ENCODE results near the gene PRPF6.

PRPF6 gene

DNA sequence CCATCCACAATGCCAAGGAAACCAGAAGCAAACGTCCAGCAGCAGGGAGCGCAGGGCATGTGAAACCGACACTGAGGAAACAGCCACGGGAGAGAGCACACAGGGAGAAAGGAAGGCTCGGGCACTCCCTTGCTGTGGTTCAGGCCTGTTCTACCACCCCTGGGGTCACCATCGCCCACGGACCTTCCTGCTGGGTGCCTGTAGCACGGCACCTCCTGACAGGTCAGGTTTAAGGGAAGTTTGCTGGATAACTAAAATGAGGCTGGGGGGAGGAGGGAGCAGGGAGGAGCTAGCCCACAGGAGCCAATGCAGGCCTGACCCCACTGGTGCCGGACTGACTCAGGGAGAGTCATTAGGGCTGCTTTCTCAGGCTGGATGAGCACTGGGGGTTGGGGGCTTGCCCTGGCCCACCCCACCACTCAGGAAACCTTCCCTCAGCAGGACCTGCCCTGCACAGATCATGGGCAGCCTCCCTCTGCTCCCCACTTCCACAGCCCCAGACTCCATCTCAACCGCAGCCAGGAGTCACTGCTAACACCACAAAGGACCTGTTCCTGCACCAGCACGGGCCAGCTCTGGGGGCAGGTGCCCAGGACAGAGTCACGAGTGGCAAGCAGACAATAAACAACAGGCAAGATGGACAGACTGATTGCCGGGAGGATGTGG is 27.0 kb upstream of the PRPF6 start:
- TF ChIP-seq, protein P1, sequence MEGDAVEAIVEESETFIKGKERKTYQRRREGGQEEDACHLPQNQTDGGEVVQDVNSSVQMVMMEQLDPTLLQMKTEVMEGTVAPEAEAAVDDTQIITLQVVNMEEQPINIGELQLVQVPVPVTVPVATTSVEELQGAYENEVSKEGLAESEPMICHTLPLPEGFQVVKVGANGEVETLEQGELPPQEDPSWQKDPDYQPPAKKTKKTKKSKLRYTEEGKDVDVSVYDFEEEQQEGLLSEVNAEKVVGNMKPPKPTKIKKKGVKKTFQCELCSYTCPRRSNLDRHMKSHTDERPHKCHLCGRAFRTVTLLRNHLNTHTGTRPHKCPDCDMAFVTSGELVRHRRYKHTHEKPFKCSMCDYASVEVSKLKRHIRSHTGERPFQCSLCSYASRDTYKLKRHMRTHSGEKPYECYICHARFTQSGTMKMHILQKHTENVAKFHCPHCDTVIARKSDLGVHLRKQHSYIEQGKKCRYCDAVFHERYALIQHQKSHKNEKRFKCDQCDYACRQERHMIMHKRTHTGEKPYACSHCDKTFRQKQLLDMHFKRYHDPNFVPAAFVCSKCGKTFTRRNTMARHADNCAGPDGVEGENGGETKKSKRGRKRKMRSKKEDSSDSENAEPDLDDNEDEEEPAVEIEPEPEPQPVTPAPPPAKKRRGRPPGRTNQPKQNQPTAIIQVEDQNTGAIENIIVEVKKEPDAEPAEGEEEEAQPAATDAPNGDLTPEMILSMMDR (IDR thresholded peaks at IDR 0.05) = no peak
- DNase-seq (ENCODE audit: low spot score) = no peak
- peak overlapping the region; percentile 91 for H3K4me3 ChIP-seq
- peak overlapping the region in 1 of 2 donors; percentile 14 for H3K27ac ChIP-seq

DNA sequence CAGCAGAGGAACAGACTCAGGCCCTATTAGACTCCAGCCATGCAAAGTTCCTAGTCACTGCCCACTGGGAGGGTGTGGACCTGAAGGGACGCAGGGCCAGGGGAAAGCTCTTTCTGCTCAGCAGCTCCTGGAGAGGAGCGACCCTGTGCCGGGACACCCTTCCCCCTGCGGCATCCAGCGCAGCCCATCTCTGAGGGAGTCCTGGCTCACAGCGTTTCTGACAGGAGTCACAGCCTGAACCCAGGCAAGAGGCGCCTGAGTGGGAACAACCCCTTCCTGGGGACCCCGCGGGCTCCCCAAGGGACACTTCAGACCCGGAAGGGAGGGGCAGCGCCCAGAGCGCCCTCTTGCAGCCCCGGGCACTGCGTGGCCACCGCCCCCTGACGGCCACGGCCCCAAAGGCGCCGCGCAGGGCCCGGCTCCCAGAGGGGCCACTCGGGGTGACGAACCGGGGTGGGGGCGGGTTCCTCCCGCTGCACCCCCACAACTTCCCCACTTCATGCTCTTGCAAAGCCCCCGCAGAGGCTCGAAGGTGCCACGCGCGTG is 25.6 kb upstream of the PRPF6 start:
- H3K4me3 ChIP-seq = peak overlapping the region; percentile 91
- DNase-seq (ENCODE audit: low spot score) = no peak
- TF ChIP-seq, protein P1 (IDR thresholded peaks at IDR 0.05) = no peak
- peak overlapping the region; percentile 90 to 95 for H3K27ac ChIP-seq

- TF ChIP-seq, protein P1 (IDR thresholded peaks at IDR 0.05) = no peak
- peak within 1 kb of the TSS; percentile 91 for H3K4me3 ChIP-seq
These were observed 24.9 kb upstream of the PRPF6 start, which contains the start of gene UCKL1 for GRCh38 chr20:63955827-63956663. TSS of gene UCKL1 (minus strand) at chr20:63956416. CDS start at chr20:63956372, 44 bp downstream.

GRCh38 chr20:63956664-63957003 is 24.3 kb upstream of the PRPF6 start:
- Histone ChIP-seq H3K27ac (peak overlapping the region; percentile 83 to 90), H3K4me3 (peak overlapping the region; percentile 91)
- DNase-seq (ENCODE audit: low spot score) = peak; percentile 87
- TF ChIP-seq, protein P1 (IDR thresholded peaks at IDR 0.05) = no peak

More at GRCh38 chr20:63955827-63956663, 24.9 kb upstream of the PRPF6 start, which contains the start of gene UCKL1:
- H3K27ac ChIP-seq = peak within 1 kb of the TSS; percentile 90 to 95
- peak; percentile 87 for DNase-seq (ENCODE audit: low spot score)

GRCh38 chr20:63957004-63957689 is 23.8 kb upstream of the PRPF6 start:
- Histone ChIP-seq H3K4me3 (peak overlapping the region; percentile 91), H3K27ac (peak overlapping the region; percentile 83 to 90)
- no peak for DNase-seq (ENCODE audit: low spot score)
- TF ChIP-seq, protein P1 (IDR thresholded peaks at IDR 0.05) = no peak

GRCh38 chr20:63957690-63958441 is 23.1 kb upstream of the PRPF6 start:
- H3K4me3 ChIP-seq = peak overlapping the region; percentile 91
- H3K27ac ChIP-seq = peak overlapping the region; percentile 83 to 90

More at GRCh38 chr20:63957690-63958441, 23.1 kb upstream of the PRPF6 start:
- TF ChIP-seq, protein P1 (IDR thresholded peaks at IDR 0.05) = no peak
- no peak for DNase-seq (ENCODE audit: low spot score)
